ENCODE measurements around the gene BRD9. TPM values are rescaled to one million over a fixed set of nuclear protein-coding genes. Genes with fewer than 3 reads are reported as not detected.

BRD9 gene
- total and polyA plus RNA-seq, 2 donors (not counting 3 experiments of a cell fraction or from before 2014, with no cell fraction given), result 17.6 to 67.6 TPM

- no TSS peak for BruUV-seq (replicated peaks)
- FAIRE-seq (no peak), DNase-seq (ENCODE audit: low read depth, low spot score) (no peak)
- Histone ChIP-seq H3K79me2 (ENCODE audit: control insufficient read depth, insufficient read depth, low read length) (no peaks in the 10 kb centered on the region), H3K27me3 (ENCODE audit: control insufficient read depth in 2 of 2, insufficient read depth in 2 of 2, low read length in 2 of 2) (no peaks in the 10 kb centered on the region), H3K9me3 (replicated peaks; ENCODE audit: control insufficient read depth, insufficient read depth, low read length) (no peaks in the 10 kb centered on the region), H3K4me3 (replicated peaks in 1 of 3; ENCODE audit: insufficient read depth in 1 of 3, low read depth in 1 of 3, low read length in 3 of 3) (no peak overlapping the region), H3K9me1 (replicated peaks; ENCODE audit: control insufficient read depth, extremely low read depth, insufficient read depth, low read length) (no peaks in the 10 kb centered on the region), H2AFZ (ENCODE audit: low read depth, low read length) (no peak overlapping the region), H3K9ac (replicated peaks; ENCODE audit: extremely low read depth, insufficient read depth, low read length) (no peak overlapping the region), H3K4me1 (ENCODE audit: control insufficient read depth, extremely low read depth, insufficient read depth, low read length) (no peaks in the 10 kb centered on the region), H3K27ac (ENCODE audit: insufficient read depth, low read depth, low read length) (no peak overlapping the region), H4K20me1 (replicated peaks; ENCODE audit: control insufficient read depth, extremely low read depth, insufficient read depth, low read length) (no peaks in the 10 kb centered on the region), H3K36me3 (ENCODE audit: control insufficient read depth in 2 of 2, extremely low read depth in 1 of 2, insufficient read depth in 2 of 2, low read length in 2 of 2) (no peaks in the 10 kb centered on the region), H3K4me2 (ENCODE audit: insufficient read depth, low read length) (no peak overlapping the region)
- no peak for TF ChIP-seq POLR2AphosphoS5 (IDR thresholded peaks at IDR 0.05; ENCODE audit: insufficient read depth, low read depth, low read length)
- no peak for TF ChIP-seq MAX (IDR thresholded peaks at IDR 0.05; ENCODE audit: insufficient read depth, insufficient read length)
- TF ChIP-seq EZH2 (IDR thresholded peaks at IDR 0.05; ENCODE audit: borderline replicate concordance, low read depth, low read length, severe bottlenecking), result no peak
- TF ChIP-seq JUN (IDR thresholded peaks at IDR 0.05; ENCODE audit: borderline replicate concordance, insufficient read depth, insufficient read length, low read depth), result no peak
- no peak for TF ChIP-seq POLR2A (IDR thresholded peaks at IDR 0.05; ENCODE audit: low read depth, low read length)
- TF ChIP-seq GATA2 (IDR thresholded peaks at IDR 0.05; ENCODE audit: insufficient read depth, insufficient read length, low read depth, low read length), result no peak
- no peak for TF ChIP-seq MYC (IDR thresholded peaks at IDR 0.05; ENCODE audit: low read depth, low read length)
- no peak for TF ChIP-seq FOS (IDR thresholded peaks at IDR 0.05; ENCODE audit: borderline replicate concordance, insufficient read depth, low read length)
- no peak for TF ChIP-seq CTCF (IDR thresholded peaks at IDR 0.05; ENCODE audit: extremely low read depth in 1 of 2, insufficient read depth in 1 of 2, low read depth in 1 of 2, low read length in 2 of 2)
- ChIA-PET POLR2A (no interaction called here), CTCF (no interaction called here)
- dilution Hi-C loops (cut with MboI; ENCODE audit: extremely low pct_ligation_motif_present, low sequenced_read_pairs), result no loop called here
- intact Hi-C loops (cut with micrococcal nuclease), result no loop called here
Measured at GRCh38 chr5:851076-851475, 41.5 kb downstream of the BRD9 start.

Data from endothelial cell of umbilical vein (primary cell).